IMR-90 (cell line): ENCODE data around the gene KRT72. TPM values are rescaled to one million over a fixed set of nuclear protein-coding genes. Genes with fewer than 3 reads are reported as not detected.
A peak's percentile ranks its signal among the peaks of the same experiment; 100 is the strongest.

Source experiments
- ATAC-seq: fragments of 200-7000 bp; cut with Tn5 transposase; 2 replicates; pipeline ENCODE4 v1.9.1; 2020; ENCODE audit warnings: low read depth, mild to moderate bottlenecking, moderate library complexity
- BruUV-seq: library from RNA; stranded (reverse); fragments of 400-500 nt; replicated peaks from 2 replicates; lab custom pipeline; 2021; lab: Mats Ljungman, UMichigan
- CTCF ChIA-PET: fragments of 300-600 bp; formaldehyde crosslinking; extraction: SDS; loops from one replicate; lab custom pipeline; 2021; ENCODE audit warnings: antibody characterized with exemption; lab: Yijun Ruan, JAX
- POLR2A ChIA-PET: fragments of 300-600 bp; sonication (Branson Sonifier 250); formaldehyde crosslinking; loops from one replicate; lab custom pipeline; 2022; ENCODE audit warnings: antibody characterized with exemption; ENCODE audit not compliant: unreplicated experiment; lab: Charles Lee
- DNase-seq: peaks from one replicate; pipeline ENCODE4 v3.0.0; 2013
- H2AFZ ChIP-seq: replicated peaks from 2 replicates; pipeline ENCODE3; 2013; ENCODE audit warnings: low read length, mild to moderate bottlenecking; ENCODE audit not compliant: poor library complexity
- H2AK5ac ChIP-seq: 2 replicates; pipeline ENCODE4 v1.6.1; 2013; ENCODE audit warnings: low read depth, low read length, inconsistent platforms
- H2AK9ac ChIP-seq: replicated peaks from 2 replicates; pipeline ENCODE3; 2013; ENCODE audit warnings: mild to moderate bottlenecking, low read depth, low read length, moderate library complexity; ENCODE audit not compliant: poor library complexity
- H2BK120ac ChIP-seq: 2 replicates; pipeline ENCODE4 v1.6.1; 2013; ENCODE audit warnings: low read depth, low read length, inconsistent platforms
- H2BK15ac ChIP-seq: 3 replicates; pipeline ENCODE4 v1.6.1; 2013; ENCODE audit warnings: low read depth, low read length, inconsistent platforms
- H2BK20ac ChIP-seq: 2 replicates; pipeline ENCODE4 v1.6.1; 2013; ENCODE audit warnings: low read depth, mild to moderate bottlenecking, inconsistent platforms, low read length, moderate library complexity
- H2BK5ac ChIP-seq: 2 replicates; pipeline ENCODE4 v1.6.1; 2013; ENCODE audit warnings: mild to moderate bottlenecking, low read depth, low read length, inconsistent platforms; ENCODE audit not compliant: poor library complexity, severe bottlenecking
- H3K14ac ChIP-seq: replicated peaks from 2 replicates; pipeline ENCODE4 v1.6.1; 2013; ENCODE audit warnings: low read depth, low read length, inconsistent platforms
- H3K18ac ChIP-seq: 2 replicates; pipeline ENCODE4 v1.6.1; 2013; ENCODE audit warnings: low read depth, low read length, control low read depth
- H3K23ac ChIP-seq: 2 replicates; pipeline ENCODE4 v1.6.1; 2013; ENCODE audit warnings: low read depth, low read length, inconsistent platforms
- H3K27ac ChIP-seq: 2 replicates; pipeline ENCODE4 v1.5.1; 2013; ENCODE audit warnings: mild to moderate bottlenecking, control low read depth, low read length; ENCODE audit not compliant: insufficient read depth
- H3K27me3 ChIP-seq: 2 replicates; pipeline ENCODE4 v1.6.1; 2013; ENCODE audit warnings: low read length; ENCODE audit not compliant: control insufficient read depth, insufficient read depth
- H3K36me3 ChIP-seq: 2 replicates; pipeline ENCODE4 v1.6.1; 2013; ENCODE audit warnings: low read length, mixed read lengths; ENCODE audit not compliant: control insufficient read depth, insufficient read depth
- H3K4ac ChIP-seq: 2 replicates; pipeline ENCODE4 v1.6.1; 2013; ENCODE audit warnings: low read depth, low read length, inconsistent platforms
- H3K4me1 ChIP-seq: 2 replicates; pipeline ENCODE4 v1.6.1; 2013; ENCODE audit warnings: low read length, mixed read lengths; ENCODE audit not compliant: control insufficient read depth, insufficient read depth
- H3K4me2 ChIP-seq: 2 replicates; pipeline ENCODE4 v1.6.1; 2013; ENCODE audit warnings: low read depth, mild to moderate bottlenecking, control low read depth, low read length, moderate library complexity
- H3K4me3 ChIP-seq: 2 replicates; pipeline ENCODE4 v1.5.1; 2013; ENCODE audit warnings: low read depth, mild to moderate bottlenecking, control low read depth, low read length, moderate library complexity; ENCODE audit not compliant: insufficient read depth
- H3K56ac ChIP-seq: 2 replicates; pipeline ENCODE4 v1.6.1; 2013; ENCODE audit warnings: low read length, inconsistent platforms; ENCODE audit not compliant: insufficient read depth; ENCODE audit errors: extremely low read depth
- H3K79me1 ChIP-seq, 2 experiments: 2 replicates each; pipeline ENCODE4 v1.6.1; 2013; ENCODE audit warnings: low read length in 2 of 2, inconsistent platforms in 1 of 2, low read depth in 1 of 2
- H3K9ac ChIP-seq: 2 replicates; pipeline ENCODE4 v1.6.1; 2013; ENCODE audit warnings: low read depth, low read length, control low read depth
- H3K9me1 ChIP-seq: 2 replicates; pipeline ENCODE4 v1.6.1; 2013; ENCODE audit warnings: low read length, inconsistent platforms; ENCODE audit not compliant: insufficient read depth
- H3K9me3 ChIP-seq: 2 replicates; pipeline ENCODE4 v1.6.1; 2013; ENCODE audit warnings: low read length; ENCODE audit not compliant: control insufficient read depth, insufficient read depth
- H4K20me1 ChIP-seq: 2 replicates; pipeline ENCODE4 v1.6.1; 2013; ENCODE audit warnings: low read length, inconsistent platforms; ENCODE audit not compliant: insufficient read depth
- H4K5ac ChIP-seq: 2 replicates; pipeline ENCODE4 v1.6.1; 2013; ENCODE audit warnings: mild to moderate bottlenecking, low read depth, low read length, control low read depth
- H4K8ac ChIP-seq, 2 experiments: 2 replicates each; pipeline ENCODE4 v1.6.1; 2013; ENCODE audit warnings: low read depth in 2 of 2, low read length in 2 of 2, control low read depth in 1 of 2, inconsistent platforms in 1 of 2
- H4K91ac ChIP-seq: 2 replicates; pipeline ENCODE4 v1.6.1; 2013; ENCODE audit warnings: low read depth, low read length, inconsistent platforms; ENCODE audit not compliant: insufficient read depth
- MAFK ChIP-seq: IDR thresholded peaks from 2 replicates; pipeline ENCODE4 v1.6.1; 2012; ENCODE audit warnings: low read depth, low read length, improper control_type of control experiment
- SMC3 ChIP-seq: fragments of 150-350 bp; IDR thresholded peaks from 2 replicates; pipeline ENCODE4 v1.6.1; 2016; ENCODE audit warnings: low read depth, mild to moderate bottlenecking, antibody characterized with exemption, low read length, moderate library complexity
- WGBS, 2 experiments: methylation state at CpG; one replicate each; pipeline versions ENCODE4 v1.1.5 to v1.1.7; 2013; ENCODE audit warnings: missing lambda C conversion rate in 2 of 2; ENCODE audit not compliant: insufficient read length in 1 of 2; ENCODE audit errors: extremely low coverage in 2 of 2; 5-methylcytosine and 5-hydroxymethylcytosine counted together
- dilution Hi-C: fragments of 300-500 bp; cut with HindIII; formaldehyde crosslinking; loops from one replicate; pipeline ENCODE4 v1.14.3; 2018; ENCODE audit warnings: low sequenced_read_pairs; ENCODE audit not compliant: unreplicated experiment
- in situ Hi-C: fragments of 300-500 bp; cut with MboI; formaldehyde crosslinking; loops from 3 replicates; pipeline ENCODE4 v1.14.3; 2019; ENCODE audit warnings: low sequenced_read_pairs, inconsistent platforms, mixed read lengths
- intact Hi-C: fragments of 100-400 bp; cut with micrococcal nuclease; formaldehyde crosslinking; loops from 2 replicates; pipeline ENCODE4 v1.10.0; 2022
- polyA plus RNA-seq, 3 experiments: library from polyadenylated mRNA; depleted of rRNA; stranded (reverse); fragments of >200 nt; gene quantifications; 2 replicates each; pipeline ENCODE4 v1.2.3, GENCODE V29; 2012; ENCODE audit warnings: low replicate concordance in 1 of 3
- total RNA-seq: library from RNA; depleted of rRNA; stranded (reverse); fragments of >200 nt; gene quantifications from 2 replicates; pipeline ENCODE4 v1.2.3, GENCODE V29; 2012

KRT72 gene
- total and polyA plus RNA-seq, 2 of the 4 experiments (the other 2 are of a cell fraction) = not detected

- Histone ChIP-seq H3K9ac (no peak overlapping the region), H3K27ac (no peak overlapping the region), H3K9me3 (no peaks in the 10 kb centered on the region), H2BK20ac (no peak overlapping the region), H3K4me1 (no peaks in the 10 kb centered on the region), H3K23ac (no peak overlapping the region), H2AFZ (no peak overlapping the region), H2AK5ac (no peak overlapping the region), H3K56ac (no peak overlapping the region), H3K36me3 (no peaks in the 10 kb centered on the region), H4K5ac (no peak overlapping the region), H3K4me2 (no peak overlapping the region), H3K4ac (no peak overlapping the region), H2BK120ac (no peak overlapping the region), H2BK15ac (no peak overlapping the region), H3K79me1 (no peaks in the 10 kb centered on the region), H2AK9ac (no peak overlapping the region), H3K4me3 (no peak overlapping the region), H3K14ac (no peak overlapping the region), H4K91ac (no peak overlapping the region), H4K20me1 (no peaks in the 10 kb centered on the region), H3K9me1 (no peaks in the 10 kb centered on the region), H4K8ac (no peak overlapping the region), H3K27me3 (peaks cover 21% of the 10 kb centered on the region), H2BK5ac (no peak overlapping the region), H3K18ac (no peak overlapping the region)
- intact Hi-C loops = no loop called here
- no peak for DNase-seq
- POLR2A ChIA-PET = no interaction called here
- no peak for TF ChIP-seq SMC3
- peak; percentile 50 for TF ChIP-seq MAFK
- in situ Hi-C loops = no loop called here
- dilution Hi-C loops = no loop called here
- BruUV-seq = no TSS peak
- WGBS, 2 experiments = 33% methylated on average over 1 of the region's 4 CpGs; no CpG with 5 or more reads in 1 of the 2 experiments
- CTCF ChIA-PET = no interaction called here
- no peak for ATAC-seq
Measured at GRCh38 chr12:52559979-52560378, 41.3 kb downstream of the KRT72 start.
